NCI-H460 (cell line): ENCODE data around the gene KRTAP10-8. TPM values are rescaled to one million over a fixed set of nuclear protein-coding genes. Genes with fewer than 3 reads are reported as not detected.
"Not testable (repeated sequence)": the region's sequence is repeated elsewhere in the genome, so short reads cannot be mapped to it uniquely, and the experiment has no call there.

Experiments
- DNase-seq: peaks from one replicate; pipeline ENCODE4 v3.0.0-alpha.2; 2016; ENCODE audit warnings: low read depth; ENCODE audit errors: extremely low read depth
- total RNA-seq: library from RNA; depleted of rRNA; stranded (reverse); fragments of >200 nt; shearing (Covaris generic); gene quantifications from 2 replicates; pipeline ENCODE4 v1.2.3, GENCODE V29; 2014

The KRTAP10-8 gene
- total RNA-seq, 1 experiment from 2014 or later = not detected

- DNase-seq = no peak
Measured at GRCh38 chr21:44598061-44598460, 13.8 kb upstream of the KRTAP10-8 start.

DNA sequence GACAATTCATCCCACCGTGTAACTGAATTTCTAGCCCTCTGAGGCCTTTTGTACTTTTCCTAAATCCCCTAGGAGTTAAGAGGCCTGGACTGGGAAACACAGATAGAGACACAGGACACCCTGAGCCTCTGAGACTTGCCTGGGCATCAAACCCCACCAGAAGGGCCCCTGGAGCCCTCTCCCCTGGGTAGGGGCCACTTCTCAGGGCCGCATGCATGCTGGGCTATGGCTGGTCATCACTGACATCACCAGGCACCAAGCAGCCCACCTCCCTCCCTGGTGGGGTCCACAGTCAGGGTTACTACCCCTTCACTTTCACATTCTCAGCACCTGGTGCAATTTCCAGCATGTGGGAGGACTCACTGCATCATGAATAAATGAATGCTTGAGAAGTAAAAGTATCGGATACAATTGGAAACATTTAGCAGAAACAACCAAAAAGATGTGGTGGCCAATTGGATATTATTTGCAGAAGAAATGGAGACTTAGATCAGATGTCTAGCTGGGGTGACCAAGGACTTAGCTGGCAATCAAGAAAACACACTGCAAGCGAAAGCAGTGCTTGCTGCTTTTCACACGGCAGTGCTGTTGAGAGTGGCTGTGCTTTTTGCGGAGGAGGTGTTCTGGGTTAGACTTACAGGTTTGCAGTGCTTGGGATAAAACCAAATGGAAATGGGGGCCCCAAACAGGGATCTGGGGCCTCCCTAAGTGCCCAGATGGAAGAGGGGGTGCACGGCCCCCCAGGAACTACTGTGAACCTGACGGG is 12.4 kb upstream of the KRTAP10-8 start:
- no peak for DNase-seq

- not testable (repeated sequence) for DNase-seq
Measured at GRCh38 chr21:44600118-44600978, 11.5 kb upstream of the KRTAP10-8 start, which contains the start of gene KRTAP10-7. Gene KRTAP10-7, plus strand, starts transcription at chr21:44600597. Its CDS starts 25 bp downstream, at chr21:44600622.

DNA sequence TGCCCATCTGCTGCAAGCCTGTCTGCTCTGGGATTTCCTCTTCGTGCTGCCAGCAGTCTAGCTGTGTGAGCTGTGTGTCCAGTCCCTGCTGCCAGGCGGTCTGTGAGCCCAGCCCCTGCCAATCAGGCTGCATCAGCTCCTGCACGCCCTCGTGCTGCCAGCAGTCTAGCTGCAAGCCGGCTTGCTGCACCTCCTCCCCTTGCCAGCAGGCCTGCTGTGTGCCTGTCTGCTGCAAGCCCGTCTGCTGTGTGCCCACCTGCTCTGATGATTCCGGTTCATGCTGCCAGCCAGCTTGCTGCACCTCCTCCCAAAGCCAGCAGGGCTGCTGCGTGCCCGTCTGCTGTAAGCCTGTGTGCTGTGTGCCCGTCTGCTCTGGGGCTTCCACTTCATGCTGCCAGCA is 10.8 kb upstream of the KRTAP10-8 start:
- DNase-seq = not testable (repeated sequence)

GRCh38 chr21:44601596-44602462 is 10.1 kb upstream of the KRTAP10-8 start:
- DNase-seq = no peak

DNA sequence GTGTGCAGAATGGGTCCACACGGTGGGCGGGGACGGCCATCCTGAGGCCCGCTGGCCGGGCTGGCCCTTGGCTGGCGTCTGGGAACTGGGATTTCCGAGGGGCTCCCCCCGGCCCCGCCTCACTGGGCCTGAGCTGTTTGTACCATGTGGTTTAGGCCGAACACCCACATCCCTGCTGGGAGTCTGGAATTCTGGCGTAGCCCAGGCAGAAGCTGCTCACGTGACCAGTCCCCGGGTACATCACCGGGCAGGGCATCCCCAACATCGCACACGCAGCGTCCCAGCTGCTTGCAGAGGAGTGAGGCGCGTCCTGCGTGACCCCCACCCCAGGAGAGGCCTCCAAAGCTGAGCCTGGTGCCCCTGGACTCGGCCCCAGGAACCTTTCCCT is 9.4 kb upstream of the KRTAP10-8 start:
- DNase-seq = no peak

DNA sequence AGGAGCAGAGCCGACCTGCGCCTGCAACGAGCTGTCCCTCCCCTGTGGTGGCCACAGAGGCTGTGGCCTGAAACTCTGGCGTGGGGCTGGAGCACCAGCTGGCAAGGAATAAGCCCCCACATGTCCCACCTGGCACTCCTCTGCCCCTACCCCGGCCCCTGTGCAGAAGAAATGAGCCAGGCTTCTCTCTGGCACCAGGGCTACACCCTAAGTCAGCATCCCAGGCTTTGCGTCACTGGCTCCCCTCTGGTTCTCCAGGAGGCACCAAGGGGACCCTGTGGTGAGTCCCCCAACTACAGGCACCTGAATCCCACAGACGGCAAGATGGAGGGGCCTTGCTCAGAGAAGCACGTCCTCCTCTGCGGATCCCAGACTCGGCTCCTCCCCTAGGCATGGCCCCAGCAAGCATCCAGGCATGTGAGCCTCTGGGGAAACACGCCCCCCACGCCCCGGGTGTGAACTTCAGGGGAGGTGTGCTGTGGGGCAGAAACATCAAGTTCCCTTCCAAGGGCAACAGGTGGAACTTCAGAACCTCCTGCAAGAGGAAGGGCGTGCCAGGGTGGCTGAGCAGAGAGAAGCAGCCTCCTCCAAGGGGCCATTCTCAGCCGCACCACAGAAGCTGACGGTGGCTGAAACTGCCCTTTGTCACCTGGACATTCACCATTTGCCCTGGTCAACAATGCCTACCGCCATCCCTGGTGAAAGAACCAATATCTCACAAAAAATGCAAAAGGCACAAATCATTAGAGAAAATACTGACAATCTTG is 8.6 kb upstream of the KRTAP10-8 start:
- DNase-seq = no peak

DNA sequence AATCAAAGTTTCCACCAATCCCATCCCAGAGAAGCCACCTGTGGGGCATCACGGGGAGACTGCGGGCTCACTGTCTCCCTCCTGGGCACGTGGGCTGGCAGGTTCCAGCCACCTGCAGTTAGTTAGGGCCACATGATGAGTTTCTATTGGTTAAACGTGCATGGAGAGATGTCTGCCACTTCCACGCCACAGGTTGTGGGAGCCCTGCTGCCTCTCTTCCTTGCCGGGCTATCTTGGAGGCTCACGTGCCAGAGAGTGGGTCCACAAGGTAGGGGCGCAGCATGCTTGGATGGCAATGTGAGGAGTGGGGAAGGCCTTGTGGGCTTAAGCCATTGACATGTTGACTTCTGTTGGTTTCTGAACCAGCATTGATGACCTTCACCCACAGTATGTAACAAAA is 8.0 kb upstream of the KRTAP10-8 start:
- no peak for DNase-seq

DNA sequence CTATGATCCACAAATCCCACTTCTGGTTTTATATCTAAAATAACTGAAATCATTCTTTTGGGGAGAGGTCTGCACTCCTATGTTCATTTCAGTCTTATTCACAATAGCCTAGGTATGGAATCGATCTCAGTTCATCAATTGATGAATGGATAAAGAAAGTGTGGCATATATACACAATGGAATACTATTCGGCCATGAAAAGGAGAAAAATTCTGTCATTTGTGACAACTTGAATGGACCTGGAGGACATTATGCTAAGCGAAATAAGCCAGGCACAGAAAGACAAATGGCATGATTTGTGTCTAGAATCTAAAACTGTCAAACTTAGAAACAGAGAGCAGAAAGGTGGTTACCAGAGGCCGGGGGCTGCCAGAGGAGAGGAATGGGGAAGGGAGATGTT is 5.4 kb upstream of the KRTAP10-8 start:
- DNase-seq = no peak

- no peak for DNase-seq
Measured at GRCh38 chr21:44609193-44609592, 2.7 kb upstream of the KRTAP10-8 start.

GRCh38 chr21:44610157-44610843 is 1.6 kb upstream of the KRTAP10-8 start:
- DNase-seq = not testable (repeated sequence)

DNA sequence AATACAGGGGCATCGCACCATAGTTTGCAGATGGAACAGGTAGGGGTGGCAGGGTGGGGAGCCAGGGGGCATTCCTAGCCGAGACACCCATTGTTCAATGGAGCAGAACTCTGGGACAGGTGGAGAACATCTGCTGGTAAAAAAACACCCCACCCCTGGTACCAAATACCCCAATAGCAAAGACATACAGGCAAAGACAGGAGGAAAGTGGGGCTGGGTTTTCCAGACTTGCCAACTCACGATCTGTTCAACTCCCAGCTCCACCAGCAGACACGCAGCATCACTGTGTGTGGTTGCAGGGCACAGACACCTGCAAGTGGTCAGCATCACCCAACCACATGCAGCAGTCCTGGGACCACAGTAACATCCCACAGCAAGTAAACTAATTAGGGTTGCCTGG is 328 bp upstream of the KRTAP10-8 start:
- DNase-seq = no peak

DNA sequence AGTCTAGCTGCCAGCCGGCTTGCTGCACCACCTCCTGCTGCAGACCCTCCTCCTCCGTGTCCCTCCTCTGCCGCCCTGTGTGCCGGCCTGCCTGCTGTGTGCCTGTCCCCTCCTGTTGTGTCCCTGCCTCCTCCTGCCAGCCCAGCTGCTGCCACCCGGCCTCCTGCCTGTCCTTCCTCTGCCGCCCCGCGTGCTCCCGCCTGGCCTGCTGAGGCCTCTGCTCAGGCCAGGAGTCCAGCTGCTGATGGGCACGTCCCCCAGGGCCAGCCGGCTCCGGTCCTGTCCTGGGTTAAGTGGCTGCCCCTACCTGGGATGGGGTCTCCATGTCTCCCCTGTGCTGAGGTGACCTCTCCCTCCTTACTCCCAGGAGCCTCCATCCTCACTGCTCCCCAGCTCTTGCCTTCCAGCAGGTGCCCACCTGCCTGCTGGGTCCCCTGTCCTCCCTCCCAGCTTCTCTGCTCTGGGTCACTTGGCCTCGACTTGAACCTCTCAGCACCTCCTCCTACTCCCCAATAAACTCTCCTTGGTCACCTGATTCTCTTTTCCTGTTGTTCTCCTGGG is 870 bp downstream of the KRTAP10-8 start:
- no peak for DNase-seq

DNA sequence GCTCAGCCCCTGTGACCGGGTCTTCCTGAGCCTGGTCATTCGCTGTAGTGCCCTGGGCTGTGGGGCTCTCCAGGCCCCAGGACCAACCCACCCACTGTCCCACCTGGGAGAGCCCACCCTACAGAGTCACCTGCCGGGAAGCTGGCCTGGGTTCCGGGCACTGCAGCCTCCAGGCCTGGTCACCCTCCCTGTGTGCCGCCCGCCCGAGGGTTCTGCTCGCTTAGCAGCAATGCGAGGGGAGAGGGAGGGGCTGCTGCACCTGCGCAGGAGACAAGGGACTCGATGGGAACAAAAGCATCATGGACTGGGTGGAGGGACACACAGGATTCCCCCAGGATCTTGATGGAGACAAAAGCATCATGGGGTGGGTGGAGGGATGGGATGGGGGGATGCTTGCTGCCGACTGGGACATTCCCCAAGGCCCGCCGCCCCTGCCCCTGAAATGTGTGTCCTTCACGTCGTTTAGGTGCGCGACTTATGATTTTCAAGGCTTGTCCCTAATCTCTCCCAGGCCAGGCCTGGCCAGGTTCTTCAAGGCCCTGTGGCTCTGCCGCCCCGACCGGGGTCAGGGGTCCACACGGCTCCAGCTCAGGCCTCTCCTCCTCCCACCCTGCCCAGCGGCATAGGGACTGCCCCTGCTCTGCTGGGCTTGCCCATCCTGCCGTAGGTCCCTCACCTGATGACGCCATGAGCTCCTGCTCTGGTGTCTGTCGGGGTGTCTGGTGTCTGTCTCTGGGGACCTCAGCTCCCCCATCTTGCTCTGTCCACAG is 1.7 kb downstream of the KRTAP10-8 start:
- no peak for DNase-seq

- DNase-seq = no peak
Measured at GRCh38 chr21:44614161-44614631, 2.3 kb downstream of the KRTAP10-8 start.

DNA sequence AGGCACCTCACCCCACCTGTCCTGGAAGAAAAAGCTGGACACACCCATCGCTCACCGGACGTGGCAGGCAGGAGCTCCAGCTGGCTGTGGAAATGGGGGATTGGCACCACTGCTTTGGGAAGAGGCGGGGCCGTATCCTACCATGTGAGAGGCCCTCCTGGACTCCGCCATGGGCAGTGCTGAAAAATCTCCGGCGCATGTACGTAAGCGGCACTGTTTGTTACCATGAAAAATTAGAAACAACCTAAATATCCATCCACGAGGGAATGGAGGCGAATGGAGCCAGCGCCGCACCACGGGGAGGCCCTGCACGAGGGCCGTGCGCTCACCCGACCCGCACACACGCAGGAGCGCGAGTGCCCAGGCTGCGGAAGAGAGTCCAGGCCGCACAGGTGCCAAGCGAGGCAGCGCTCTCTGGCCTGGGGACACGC is 3.1 kb downstream of the KRTAP10-8 start:
- no peak for DNase-seq

- no peak for DNase-seq
Measured at GRCh38 chr21:44615466-44615865, 3.6 kb downstream of the KRTAP10-8 start.

GRCh38 chr21:44615911-44616590 is 4.2 kb downstream of the KRTAP10-8 start:
- no peak for DNase-seq
